ENCODE results near the gene GRIK3. TPM values are rescaled to one million over a fixed set of nuclear protein-coding genes. Genes with fewer than 3 reads are reported as not detected.

GRIK3 gene
- total RNA-seq, 1 donor from 2014 or later = 3.9 TPM

DNA sequence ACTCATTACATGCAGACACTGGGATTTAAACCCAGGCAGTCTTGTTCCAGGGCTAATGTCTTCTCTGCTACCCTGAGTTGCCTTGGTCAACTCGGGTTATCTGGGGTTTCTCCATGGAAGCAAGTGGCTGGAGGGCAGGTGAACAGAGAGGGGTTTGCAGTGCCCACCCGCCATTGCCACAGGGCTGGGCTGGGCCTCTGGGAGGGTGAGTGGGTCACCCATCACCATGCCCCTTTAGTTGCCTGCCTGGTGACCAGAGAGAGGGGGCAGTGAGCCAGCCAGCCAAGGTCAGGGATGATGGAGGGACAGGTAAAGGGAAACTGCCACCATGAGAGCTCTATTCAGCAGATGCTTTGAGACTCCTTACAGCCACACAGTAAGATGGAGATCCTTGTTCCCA lies 53.2 kb downstream of the GRIK3 start:
- DNase-seq (ENCODE audit: low spot score) = no peak

GRCh38 chr1:36977731-36978406 lies 56.4 kb downstream of the GRIK3 start:
- no peak for DNase-seq (ENCODE audit: low spot score)

DNA sequence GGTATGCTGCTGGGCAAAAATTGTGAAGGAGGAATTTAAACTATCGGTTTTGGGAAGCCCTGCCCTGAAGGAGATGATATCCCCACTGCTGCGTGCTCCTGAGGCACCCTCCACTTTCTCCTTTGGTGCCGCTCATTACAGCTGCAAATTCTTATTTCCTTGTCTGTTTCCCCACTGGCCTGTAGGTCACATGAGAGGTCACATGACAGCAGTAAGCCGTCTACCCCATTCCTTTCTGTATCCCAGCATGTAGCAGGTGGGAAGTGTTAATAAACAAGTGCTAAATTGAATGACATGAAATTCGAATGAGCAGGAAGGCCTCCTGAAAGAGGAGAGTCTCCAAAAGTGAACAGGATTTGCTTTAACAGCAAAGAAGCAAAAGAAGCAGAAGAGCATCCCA lies 58.7 kb downstream of the GRIK3 start:
- DNase-seq (ENCODE audit: low spot score) = no peak

DNA sequence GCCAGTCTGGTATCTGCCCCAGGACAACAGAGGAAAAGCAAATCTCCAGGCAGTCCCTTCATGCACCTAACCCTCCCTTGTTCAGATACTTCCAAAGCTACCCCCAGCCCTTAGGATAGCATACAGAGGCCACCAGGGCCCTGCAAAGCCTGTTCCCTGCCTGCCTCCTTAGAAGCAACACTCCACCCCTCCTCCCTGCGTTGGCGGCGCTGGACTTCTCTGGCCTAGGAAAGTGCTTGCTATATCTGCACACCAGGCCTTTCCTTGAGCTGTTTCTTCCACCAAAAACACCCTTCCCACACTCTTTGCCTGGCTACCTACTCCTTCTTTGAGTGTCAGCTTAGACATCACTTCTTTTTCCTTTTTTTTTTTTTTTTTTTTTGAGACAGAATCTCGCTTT lies 61.3 kb downstream of the GRIK3 start:
- no peak for DNase-seq (ENCODE audit: low spot score)

GRCh38 chr1:36971852-36972618 lies 62.3 kb downstream of the GRIK3 start:
- DNase-seq (ENCODE audit: low spot score) = no peak

DNA sequence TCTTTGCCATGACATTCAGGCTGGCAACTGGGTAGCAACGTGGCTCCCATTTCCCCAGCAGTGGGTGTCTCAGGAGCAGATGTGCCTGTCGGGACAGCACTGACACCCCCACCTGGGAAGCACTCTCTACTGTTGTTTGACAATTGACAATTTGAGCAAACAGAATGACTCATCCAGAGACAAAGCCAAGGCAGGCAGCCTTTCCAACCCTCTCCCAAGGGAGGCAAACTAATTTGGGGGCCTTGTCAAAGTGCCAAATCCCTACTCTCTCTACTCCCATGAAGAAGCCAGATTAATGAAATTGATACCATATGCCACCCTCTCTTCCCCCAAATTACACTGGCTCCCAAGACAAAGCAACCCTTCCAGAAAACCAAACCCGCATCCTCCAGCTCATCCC lies 65.6 kb downstream of the GRIK3 start:
- DNase-seq (ENCODE audit: low spot score) = no peak

DNA sequence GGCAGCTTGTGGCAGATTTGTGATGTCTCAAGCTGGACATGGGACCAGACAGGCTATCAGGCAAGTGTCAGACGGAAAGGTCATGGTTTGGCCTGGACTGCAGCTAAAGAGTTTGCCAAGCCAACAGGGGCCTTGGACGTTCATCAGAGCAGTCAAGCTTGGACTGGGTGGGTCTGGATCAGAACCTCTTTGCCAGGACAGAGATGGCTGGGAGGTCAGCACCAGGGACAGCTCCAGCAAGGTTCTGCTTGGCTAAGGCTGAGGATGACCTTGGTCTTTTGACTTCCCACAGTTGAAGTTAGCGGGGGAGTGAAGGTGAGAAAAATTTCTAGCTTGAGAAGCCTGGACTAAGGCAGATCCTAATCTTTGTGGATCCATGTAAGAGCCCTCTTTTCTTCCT lies 68.1 kb downstream of the GRIK3 start:
- no peak for DNase-seq (ENCODE audit: low spot score)

DNA sequence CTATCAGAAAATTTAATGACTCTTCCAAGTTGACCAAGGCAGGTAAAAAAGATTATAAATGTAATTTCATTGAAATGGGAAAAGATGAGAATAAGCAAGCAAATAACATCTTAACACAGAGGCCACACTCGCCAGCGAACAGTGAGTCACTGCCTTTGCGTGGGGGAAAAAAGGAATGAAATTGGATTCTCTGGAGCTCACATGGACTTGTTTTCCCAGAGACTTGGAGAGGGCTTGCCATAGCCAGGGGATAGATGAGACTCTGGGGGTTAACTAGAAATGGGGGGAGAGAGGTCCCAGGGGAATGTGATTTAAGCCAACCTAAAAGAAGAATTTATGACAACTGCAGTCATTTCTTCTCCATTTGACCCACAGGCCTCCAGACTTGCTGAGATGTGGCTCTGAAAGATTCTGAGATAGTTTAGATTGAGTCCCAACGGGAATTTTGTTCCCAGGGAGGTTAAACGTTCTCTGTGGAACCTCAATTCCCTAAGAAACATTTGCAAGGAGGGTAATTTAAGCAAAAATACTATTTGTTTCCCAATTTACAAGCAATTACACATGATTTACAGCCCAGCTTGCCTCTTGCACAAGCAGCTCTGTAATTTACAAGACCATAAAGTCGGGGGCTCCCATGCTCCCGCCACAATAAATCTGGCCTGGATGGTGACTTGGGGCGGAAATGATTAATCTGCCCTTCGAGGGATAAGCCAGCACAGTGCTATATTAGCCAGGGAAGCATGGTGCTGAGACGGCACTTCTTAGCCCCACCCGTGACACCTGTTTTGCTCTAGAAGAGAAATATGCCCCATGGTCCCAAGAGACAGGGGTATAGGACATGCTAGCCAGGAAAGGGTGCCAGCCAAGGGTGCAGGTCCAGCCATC lies 68.8 kb downstream of the GRIK3 start:
- DNase-seq (ENCODE audit: low spot score) = no peak

- DNase-seq (ENCODE audit: low spot score) = no peak
Measured at GRCh38 chr1:36964830-36965229, 69.5 kb downstream of the GRIK3 start.

- DNase-seq (ENCODE audit: low spot score) = no peak
Measured at GRCh38 chr1:36963006-36963405, 71.3 kb downstream of the GRIK3 start.

DNA sequence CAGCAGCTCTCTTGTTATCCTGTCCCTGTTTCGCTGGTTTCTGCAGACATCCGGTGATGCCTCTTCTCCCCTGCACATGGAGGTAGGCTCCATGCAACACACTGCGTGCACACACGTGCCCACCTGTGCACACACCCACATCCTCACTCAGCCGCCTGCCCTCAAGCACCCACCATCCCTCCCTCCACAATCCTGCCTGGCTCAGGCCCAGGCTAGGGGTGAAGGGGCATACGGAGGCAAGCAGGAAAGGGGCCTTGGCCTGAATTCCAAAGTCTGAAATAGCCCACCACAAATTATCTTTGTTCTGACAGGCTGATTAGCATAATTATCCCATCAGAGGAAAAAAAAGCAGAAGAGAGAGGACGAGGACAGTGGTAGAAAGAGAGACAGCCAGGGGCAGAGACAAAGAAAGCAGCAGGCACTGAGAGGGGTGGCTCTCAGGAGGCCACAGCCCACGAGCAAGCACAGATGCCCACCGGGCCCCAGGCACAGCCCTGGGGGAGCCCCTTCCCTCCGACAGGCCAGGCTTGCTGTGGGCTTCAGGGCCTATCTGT lies 73.2 kb downstream of the GRIK3 start:
- no peak for DNase-seq (ENCODE audit: low spot score)

- DNase-seq (ENCODE audit: low spot score) = no peak
Measured at GRCh38 chr1:36956570-36956969, 77.7 kb downstream of the GRIK3 start.

- no peak for DNase-seq (ENCODE audit: low spot score)
Measured at GRCh38 chr1:36955016-36955415, 79.3 kb downstream of the GRIK3 start.

DNA sequence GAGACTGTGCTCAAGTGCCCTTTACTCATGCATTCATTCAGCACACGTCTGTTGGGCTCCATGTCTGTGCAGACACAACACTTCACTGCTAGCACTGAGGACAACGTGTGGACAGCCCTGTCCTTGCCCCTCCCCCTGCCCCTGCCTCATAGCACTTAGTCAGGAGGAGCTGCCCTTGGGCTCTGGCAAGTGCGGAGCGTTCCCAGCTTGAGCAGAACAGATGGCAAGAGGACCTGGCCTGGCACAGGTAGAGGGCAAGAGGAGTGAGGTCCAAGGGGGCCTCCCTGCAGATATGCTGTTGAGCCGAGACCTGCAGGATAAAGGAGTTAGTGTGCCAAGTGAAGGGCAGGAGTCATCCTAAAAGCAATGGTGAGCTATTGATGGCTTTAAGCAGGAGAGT lies 81.3 kb downstream of the GRIK3 start:
- DNase-seq (ENCODE audit: low spot score) = no peak

DNA sequence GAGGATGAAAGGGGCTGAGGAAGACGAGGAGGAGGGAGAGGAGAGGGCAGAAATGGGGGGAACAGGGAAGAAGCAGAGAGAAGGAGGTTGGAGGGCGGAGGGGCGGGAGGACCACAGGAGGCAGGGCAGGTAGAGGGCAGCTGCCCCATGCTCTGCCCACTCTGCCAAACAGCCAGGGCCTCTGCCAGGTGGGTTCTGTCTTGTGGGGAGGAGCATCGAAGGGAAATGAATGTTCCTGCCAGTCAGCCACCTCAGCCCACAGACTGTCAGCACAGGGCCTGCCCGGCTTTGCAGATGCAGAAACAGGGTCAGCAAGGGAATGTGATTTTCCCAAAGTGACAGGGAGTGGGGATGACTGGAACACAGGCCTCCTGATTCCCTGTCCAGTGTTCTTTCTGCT lies 82.6 kb downstream of the GRIK3 start:
- DNase-seq (ENCODE audit: low spot score) = no peak

- DNase-seq (ENCODE audit: low spot score) = no peak
Measured at GRCh38 chr1:36951292-36951750, 83.0 kb downstream of the GRIK3 start.

DNA sequence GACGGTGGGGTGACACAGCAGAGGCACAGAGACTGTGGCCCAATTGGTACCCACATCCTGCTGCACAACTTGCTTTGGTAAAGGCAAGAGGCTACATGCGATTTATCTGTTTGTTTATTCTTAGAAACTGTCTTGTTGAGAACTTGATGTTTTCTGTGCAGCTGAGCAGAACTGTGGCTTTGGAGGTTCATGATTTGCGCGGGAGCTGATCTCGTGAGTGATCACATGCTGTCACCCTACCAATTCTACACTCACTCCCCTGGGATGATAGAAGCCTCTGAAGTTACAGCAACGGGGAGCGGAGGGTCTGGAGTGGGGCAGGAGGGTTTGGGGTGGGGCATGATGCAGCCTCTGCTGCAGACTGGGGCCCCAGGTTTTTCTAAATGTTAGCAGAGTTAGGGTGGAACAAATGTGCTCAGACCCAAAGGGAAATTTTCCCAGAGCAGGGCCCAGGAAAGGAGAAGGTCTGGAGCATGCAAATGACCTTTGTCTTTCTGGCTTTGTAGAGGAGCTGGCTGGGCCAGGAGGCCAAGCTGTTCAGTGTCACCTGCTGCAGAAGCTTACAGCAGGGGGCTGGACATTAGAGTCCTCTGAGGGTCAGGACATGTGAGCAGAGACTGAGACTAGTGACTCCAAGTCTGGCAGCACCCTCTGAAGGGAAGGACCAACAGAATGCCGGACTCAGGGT lies 83.6 kb downstream of the GRIK3 start:
- no peak for DNase-seq (ENCODE audit: low spot score)

- no peak for DNase-seq (ENCODE audit: low spot score)
Measured at GRCh38 chr1:36948606-36949005, 85.7 kb downstream of the GRIK3 start.

DNA sequence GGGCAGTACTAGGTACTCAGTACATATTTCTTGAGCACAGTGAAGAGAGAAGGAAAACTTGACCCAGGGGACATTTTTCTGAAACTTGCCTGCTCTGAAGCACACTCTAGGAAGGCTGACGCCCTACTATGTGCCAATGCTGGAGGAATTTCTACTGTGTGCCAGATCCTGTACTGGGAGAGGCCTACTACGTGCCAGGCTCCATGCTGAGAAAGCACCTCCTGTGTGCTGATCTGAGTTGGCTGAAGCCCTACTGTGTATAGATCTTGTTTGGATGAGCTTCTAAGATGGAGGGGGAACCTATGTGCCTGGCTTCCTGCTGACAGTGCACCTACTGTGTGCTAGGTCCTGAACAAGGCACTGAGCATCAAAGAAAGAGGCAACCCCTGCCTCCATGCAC lies 86.2 kb downstream of the GRIK3 start:
- no peak for DNase-seq (ENCODE audit: low spot score)

DNA sequence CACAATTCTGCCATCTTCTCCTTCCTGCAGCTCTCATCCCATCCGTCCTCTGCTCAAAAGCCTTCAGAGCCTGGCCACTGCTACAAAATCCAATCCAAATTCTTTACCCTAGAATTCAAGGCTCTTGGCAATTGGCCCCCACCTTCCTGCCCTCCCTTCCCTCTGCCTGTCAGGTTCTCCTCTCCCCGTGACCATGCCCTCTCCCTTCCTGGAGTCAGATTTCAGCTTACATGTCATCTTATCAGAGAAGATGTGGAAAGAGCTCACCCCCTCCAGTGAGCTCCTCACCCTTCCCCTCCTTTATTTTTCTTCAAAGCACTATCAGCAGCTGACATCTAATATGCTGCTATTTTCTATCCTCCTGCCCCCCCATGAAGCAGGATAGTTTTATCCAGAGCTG lies 86.9 kb downstream of the GRIK3 start:
- no peak for DNase-seq (ENCODE audit: low spot score)

GRCh38 chr1:36944883-36945282 lies 89.4 kb downstream of the GRIK3 start:
- DNase-seq (ENCODE audit: low spot score) = no peak
